IMR-90 (cell line): Measurements from ENCODE around the gene LEO1. TPM values are rescaled to one million over a fixed set of nuclear protein-coding genes. Genes with fewer than 3 reads are reported as not detected.

Experiments used
- ATAC-seq: fragments of 200-7000 bp; cut with Tn5 transposase; 2 replicates; pipeline ENCODE4 v1.9.1; 2020; ENCODE audit warnings: low read depth, mild to moderate bottlenecking, moderate library complexity
- BruUV-seq: library from RNA; stranded (reverse); fragments of 400-500 nt; replicated peaks from 2 replicates; lab custom pipeline; 2021; lab: Mats Ljungman, UMichigan
- CTCF ChIA-PET: fragments of 300-600 bp; formaldehyde crosslinking; extraction: SDS; loops from one replicate; lab custom pipeline; 2021; ENCODE audit warnings: antibody characterized with exemption; lab: Yijun Ruan, JAX
- POLR2A ChIA-PET: fragments of 300-600 bp; sonication (Branson Sonifier 250); formaldehyde crosslinking; loops from one replicate; lab custom pipeline; 2022; ENCODE audit warnings: antibody characterized with exemption; ENCODE audit not compliant: unreplicated experiment; lab: Charles Lee
- DNase-seq: peaks from one replicate; pipeline ENCODE4 v3.0.0; 2013
- H2AFZ ChIP-seq: replicated peaks from 2 replicates; pipeline ENCODE3; 2013; ENCODE audit warnings: low read length, mild to moderate bottlenecking; ENCODE audit not compliant: poor library complexity
- H2AK5ac ChIP-seq: 2 replicates; pipeline ENCODE4 v1.6.1; 2013; ENCODE audit warnings: low read depth, low read length, inconsistent platforms
- H2AK9ac ChIP-seq: replicated peaks from 2 replicates; pipeline ENCODE3; 2013; ENCODE audit warnings: mild to moderate bottlenecking, low read depth, low read length, moderate library complexity; ENCODE audit not compliant: poor library complexity
- H2BK120ac ChIP-seq: 2 replicates; pipeline ENCODE4 v1.6.1; 2013; ENCODE audit warnings: low read depth, low read length, inconsistent platforms
- H2BK15ac ChIP-seq: 3 replicates; pipeline ENCODE4 v1.6.1; 2013; ENCODE audit warnings: low read depth, low read length, inconsistent platforms
- H2BK20ac ChIP-seq: 2 replicates; pipeline ENCODE4 v1.6.1; 2013; ENCODE audit warnings: low read depth, mild to moderate bottlenecking, inconsistent platforms, low read length, moderate library complexity
- H2BK5ac ChIP-seq: 2 replicates; pipeline ENCODE4 v1.6.1; 2013; ENCODE audit warnings: mild to moderate bottlenecking, low read depth, low read length, inconsistent platforms; ENCODE audit not compliant: poor library complexity, severe bottlenecking
- H3K14ac ChIP-seq: replicated peaks from 2 replicates; pipeline ENCODE4 v1.6.1; 2013; ENCODE audit warnings: low read depth, low read length, inconsistent platforms
- H3K18ac ChIP-seq: 2 replicates; pipeline ENCODE4 v1.6.1; 2013; ENCODE audit warnings: low read depth, low read length, control low read depth
- H3K23ac ChIP-seq: 2 replicates; pipeline ENCODE4 v1.6.1; 2013; ENCODE audit warnings: low read depth, low read length, inconsistent platforms
- H3K27ac ChIP-seq: 2 replicates; pipeline ENCODE4 v1.5.1; 2013; ENCODE audit warnings: mild to moderate bottlenecking, control low read depth, low read length; ENCODE audit not compliant: insufficient read depth
- H3K27me3 ChIP-seq: 2 replicates; pipeline ENCODE4 v1.6.1; 2013; ENCODE audit warnings: low read length; ENCODE audit not compliant: control insufficient read depth, insufficient read depth
- H3K36me3 ChIP-seq: 2 replicates; pipeline ENCODE4 v1.6.1; 2013; ENCODE audit warnings: low read length, mixed read lengths; ENCODE audit not compliant: control insufficient read depth, insufficient read depth
- H3K4ac ChIP-seq: 2 replicates; pipeline ENCODE4 v1.6.1; 2013; ENCODE audit warnings: low read depth, low read length, inconsistent platforms
- H3K4me1 ChIP-seq: 2 replicates; pipeline ENCODE4 v1.6.1; 2013; ENCODE audit warnings: low read length, mixed read lengths; ENCODE audit not compliant: control insufficient read depth, insufficient read depth
- H3K4me2 ChIP-seq: 2 replicates; pipeline ENCODE4 v1.6.1; 2013; ENCODE audit warnings: low read depth, mild to moderate bottlenecking, control low read depth, low read length, moderate library complexity
- H3K4me3 ChIP-seq: 2 replicates; pipeline ENCODE4 v1.5.1; 2013; ENCODE audit warnings: low read depth, mild to moderate bottlenecking, control low read depth, low read length, moderate library complexity; ENCODE audit not compliant: insufficient read depth
- H3K56ac ChIP-seq: 2 replicates; pipeline ENCODE4 v1.6.1; 2013; ENCODE audit warnings: low read length, inconsistent platforms; ENCODE audit not compliant: insufficient read depth; ENCODE audit errors: extremely low read depth
- H3K79me1 ChIP-seq, 2 experiments: 2 replicates each; pipeline ENCODE4 v1.6.1; 2013; ENCODE audit warnings: low read length in 2 of 2, inconsistent platforms in 1 of 2, low read depth in 1 of 2
- H3K9ac ChIP-seq: 2 replicates; pipeline ENCODE4 v1.6.1; 2013; ENCODE audit warnings: low read depth, low read length, control low read depth
- H3K9me1 ChIP-seq: 2 replicates; pipeline ENCODE4 v1.6.1; 2013; ENCODE audit warnings: low read length, inconsistent platforms; ENCODE audit not compliant: insufficient read depth
- H3K9me3 ChIP-seq: 2 replicates; pipeline ENCODE4 v1.6.1; 2013; ENCODE audit warnings: low read length; ENCODE audit not compliant: control insufficient read depth, insufficient read depth
- H4K20me1 ChIP-seq: 2 replicates; pipeline ENCODE4 v1.6.1; 2013; ENCODE audit warnings: low read length, inconsistent platforms; ENCODE audit not compliant: insufficient read depth
- H4K5ac ChIP-seq: 2 replicates; pipeline ENCODE4 v1.6.1; 2013; ENCODE audit warnings: mild to moderate bottlenecking, low read depth, low read length, control low read depth
- H4K8ac ChIP-seq, 2 experiments: 2 replicates each; pipeline ENCODE4 v1.6.1; 2013; ENCODE audit warnings: low read depth in 2 of 2, low read length in 2 of 2, control low read depth in 1 of 2, inconsistent platforms in 1 of 2
- H4K91ac ChIP-seq: 2 replicates; pipeline ENCODE4 v1.6.1; 2013; ENCODE audit warnings: low read depth, low read length, inconsistent platforms; ENCODE audit not compliant: insufficient read depth
- BHLHE40 ChIP-seq: fragments of 150-350 bp; IDR thresholded peaks from 2 replicates; pipeline ENCODE4 v1.6.1; 2016; ENCODE audit warnings: mild to moderate bottlenecking, low read depth, low read length
- CEBPB ChIP-seq: IDR thresholded peaks from 2 replicates; pipeline ENCODE4 v1.6.1; 2012; ENCODE audit warnings: low read depth, low read length, improper control_type of control experiment
- CHD1 ChIP-seq: IDR thresholded peaks from 2 replicates; pipeline ENCODE4 v1.6.1; 2012; ENCODE audit warnings: low read depth, low read length, improper control_type of control experiment
- FOS ChIP-seq: fragments of 150-350 bp; IDR thresholded peaks from 2 replicates; pipeline ENCODE4 v1.6.1; 2016; ENCODE audit warnings: low read depth, low read length
- MAFK ChIP-seq: IDR thresholded peaks from 2 replicates; pipeline ENCODE4 v1.6.1; 2012; ENCODE audit warnings: low read depth, low read length, improper control_type of control experiment
- MAZ ChIP-seq: IDR thresholded peaks from 2 replicates; pipeline ENCODE4 v1.6.1; 2012; ENCODE audit warnings: low read depth, mild to moderate bottlenecking, low read length, improper control_type of control experiment, moderate library complexity, borderline replicate concordance
- NFE2L2 ChIP-seq: fragments of 150-350 bp; IDR thresholded peaks from 2 replicates; pipeline ENCODE4 v1.6.1; 2016; ENCODE audit warnings: low read depth, mild to moderate bottlenecking, low read length
- POLR2A ChIP-seq: IDR thresholded peaks from 2 replicates; pipeline ENCODE4 v1.6.1; 2012; ENCODE audit warnings: mild to moderate bottlenecking, low read depth, low read length
- RAD21 ChIP-seq: IDR thresholded peaks from 2 replicates; pipeline ENCODE4 v1.6.1; 2012; ENCODE audit warnings: low read length, improper control_type of control experiment
- RCOR1 ChIP-seq: IDR thresholded peaks from 2 replicates; pipeline ENCODE4 v1.6.1; 2012; ENCODE audit warnings: mild to moderate bottlenecking, low read length, improper control_type of control experiment; ENCODE audit not compliant: insufficient replicate concordance
- RFX5 ChIP-seq: IDR thresholded peaks from 2 replicates; pipeline ENCODE4 v1.8.0; 2012; ENCODE audit warnings: low read depth, mild to moderate bottlenecking, low read length, moderate library complexity
- SMC3 ChIP-seq: fragments of 150-350 bp; IDR thresholded peaks from 2 replicates; pipeline ENCODE4 v1.6.1; 2016; ENCODE audit warnings: low read depth, mild to moderate bottlenecking, antibody characterized with exemption, low read length, moderate library complexity
- WGBS, 2 experiments: methylation state at CpG; one replicate each; pipeline versions ENCODE4 v1.1.5 to v1.1.7; 2013; ENCODE audit warnings: missing lambda C conversion rate in 2 of 2; ENCODE audit not compliant: insufficient read length in 1 of 2; ENCODE audit errors: extremely low coverage in 2 of 2; 5-methylcytosine and 5-hydroxymethylcytosine counted together
- dilution Hi-C: fragments of 300-500 bp; cut with HindIII; formaldehyde crosslinking; loops from one replicate; pipeline ENCODE4 v1.14.3; 2018; ENCODE audit warnings: low sequenced_read_pairs; ENCODE audit not compliant: unreplicated experiment
- in situ Hi-C: fragments of 300-500 bp; cut with MboI; formaldehyde crosslinking; loops from 3 replicates; pipeline ENCODE4 v1.14.3; 2019; ENCODE audit warnings: low sequenced_read_pairs, inconsistent platforms, mixed read lengths
- intact Hi-C: fragments of 100-400 bp; cut with micrococcal nuclease; formaldehyde crosslinking; loops from 2 replicates; pipeline ENCODE4 v1.10.0; 2022
- polyA plus RNA-seq, 3 experiments: library from polyadenylated mRNA; depleted of rRNA; stranded (reverse); fragments of >200 nt; gene quantifications; 2 replicates each; pipeline ENCODE4 v1.2.3, GENCODE V29; 2012; ENCODE audit warnings: low replicate concordance in 1 of 3
- total RNA-seq: library from RNA; depleted of rRNA; stranded (reverse); fragments of >200 nt; gene quantifications from 2 replicates; pipeline ENCODE4 v1.2.3, GENCODE V29; 2012
- TF ChIP-seq, protein P1 (sequence below): conservative IDR thresholded peaks from 2 replicates; pipeline ENCODE4 v1.5.1; 2012; ENCODE audit warnings: mild to moderate bottlenecking, low read depth, low read length, improper control_type of control experiment
- TF ChIP-seq, protein P2 (sequence below): fragments of 150-350 bp; IDR thresholded peaks from 2 replicates; pipeline ENCODE4 v1.6.1; 2016; ENCODE audit warnings: low read depth, mild to moderate bottlenecking, low read length, moderate library complexity, borderline replicate concordance
- TF ChIP-seq, protein P3 (sequence below): fragments of 150-350 bp; IDR thresholded peaks from 2 replicates; pipeline ENCODE4 v1.6.1; 2017; ENCODE audit warnings: mild to moderate bottlenecking, antibody characterized with exemption, low read length, low read depth

The LEO1 gene
- total and polyA plus RNA-seq, 2 of the 4 experiments (the other 2 are of a cell fraction), result 9.0 to 11.5 TPM

DNA sequence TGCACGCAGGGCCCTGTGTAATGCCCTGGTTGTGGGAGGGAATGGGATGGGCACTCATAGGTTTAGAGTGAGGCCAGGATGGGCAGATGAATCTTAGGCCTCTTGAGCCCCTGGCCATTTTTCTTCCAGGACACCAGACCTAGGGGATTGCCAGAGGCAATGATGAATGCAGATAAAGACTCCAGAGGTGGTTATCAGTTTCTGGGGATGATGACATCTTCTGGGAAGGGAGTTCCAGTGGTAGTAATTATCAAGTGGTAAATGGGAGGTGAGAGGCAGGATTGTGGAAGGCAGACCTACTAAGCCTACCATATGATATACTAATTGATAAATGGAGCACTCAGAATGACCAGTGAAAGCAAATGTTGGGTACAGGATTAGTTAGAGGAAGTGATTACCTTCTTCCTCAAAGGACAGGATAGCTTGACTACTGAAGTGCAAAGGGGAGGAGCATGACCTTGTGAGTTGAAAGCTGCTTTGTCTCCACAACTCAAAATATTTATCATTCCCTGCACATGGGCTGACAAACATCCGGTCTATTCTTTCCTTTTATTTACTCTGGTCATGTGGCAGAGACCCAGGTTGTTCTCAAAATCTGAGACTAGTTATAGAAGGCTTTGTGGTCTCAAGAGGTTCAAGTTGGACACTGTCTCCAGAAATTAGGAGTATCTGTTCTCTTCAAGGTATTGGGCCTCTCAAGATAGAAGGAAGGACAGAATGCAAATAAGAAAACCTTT lies 37.3 kb upstream of the LEO1 start:
- WGBS, 2 experiments, result no CpG with 5 or more reads among the region's 2 CpGs
- H3K9ac ChIP-seq, result no peak overlapping the region
- H3K79me1 ChIP-seq, result 0 out of 4 replicates have a peak, but pooled peaks cover 3% of the 10 kb centered on the region in 2 experiments
- H3K18ac ChIP-seq, result no peak overlapping the region
- peaks cover 9% of the 10 kb centered on the region; the same call in 1 of the 2 replicates for H3K4me1 ChIP-seq
- H2AFZ ChIP-seq, result no peak overlapping the region
- no TSS peak for BruUV-seq
- dilution Hi-C loops (no loop called here), in situ Hi-C loops (loop anchor here (25.0 kb wide), 1 partner anchor 653 kb away; no protein-coding TSS in a partner anchor), intact Hi-C loops (no loop called here)
- H3K36me3 ChIP-seq, result no peaks in the 10 kb centered on the region
- ChIA-PET POLR2A (no interaction called here), CTCF (no interaction called here)
- H3K56ac ChIP-seq, result no peak overlapping the region
- H3K27me3 ChIP-seq, result no peaks in the 10 kb centered on the region
- no peak overlapping the region for H4K8ac ChIP-seq
- no peak overlapping the region for H4K91ac ChIP-seq
- H3K14ac ChIP-seq, result 0 out of 2 replicates have a peak overlapping the region, but pooled peaks have one; percentile 10
- H2AK5ac ChIP-seq, result no peak overlapping the region
- no peak overlapping the region for H2AK9ac ChIP-seq
- no peak overlapping the region for H3K4me3 ChIP-seq
- H2BK15ac ChIP-seq, result no peak overlapping the region
- no peaks in the 10 kb centered on the region for H4K20me1 ChIP-seq
- H3K4me2 ChIP-seq, result no peak overlapping the region
- no peak overlapping the region for H2BK20ac ChIP-seq
- no peak overlapping the region for H2BK5ac ChIP-seq
- no peaks in the 10 kb centered on the region for H3K9me3 ChIP-seq
- H3K23ac ChIP-seq, result no peak overlapping the region
- H3K9me1 ChIP-seq, result peaks cover 3% of the 10 kb centered on the region
- no peak overlapping the region for H3K27ac ChIP-seq
- no peak overlapping the region for H3K4ac ChIP-seq
- H4K5ac ChIP-seq, result no peak overlapping the region
- no peak overlapping the region for H2BK120ac ChIP-seq
- DNase-seq, result no peak
- ATAC-seq, result no peak
- TF ChIP-seq RFX5 (no peak), BHLHE40 (no peak), RCOR1 (no peak), FOS (no peak), POLR2A (no peak), MAFK (no peak), CHD1 (no peak), CEBPB (no peak), NFE2L2 (no peak), MAZ (no peak), SMC3 (no peak), RAD21 (no peak)
- TF ChIP-seq, protein P1, sequence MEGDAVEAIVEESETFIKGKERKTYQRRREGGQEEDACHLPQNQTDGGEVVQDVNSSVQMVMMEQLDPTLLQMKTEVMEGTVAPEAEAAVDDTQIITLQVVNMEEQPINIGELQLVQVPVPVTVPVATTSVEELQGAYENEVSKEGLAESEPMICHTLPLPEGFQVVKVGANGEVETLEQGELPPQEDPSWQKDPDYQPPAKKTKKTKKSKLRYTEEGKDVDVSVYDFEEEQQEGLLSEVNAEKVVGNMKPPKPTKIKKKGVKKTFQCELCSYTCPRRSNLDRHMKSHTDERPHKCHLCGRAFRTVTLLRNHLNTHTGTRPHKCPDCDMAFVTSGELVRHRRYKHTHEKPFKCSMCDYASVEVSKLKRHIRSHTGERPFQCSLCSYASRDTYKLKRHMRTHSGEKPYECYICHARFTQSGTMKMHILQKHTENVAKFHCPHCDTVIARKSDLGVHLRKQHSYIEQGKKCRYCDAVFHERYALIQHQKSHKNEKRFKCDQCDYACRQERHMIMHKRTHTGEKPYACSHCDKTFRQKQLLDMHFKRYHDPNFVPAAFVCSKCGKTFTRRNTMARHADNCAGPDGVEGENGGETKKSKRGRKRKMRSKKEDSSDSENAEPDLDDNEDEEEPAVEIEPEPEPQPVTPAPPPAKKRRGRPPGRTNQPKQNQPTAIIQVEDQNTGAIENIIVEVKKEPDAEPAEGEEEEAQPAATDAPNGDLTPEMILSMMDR, result no peak
- TF ChIP-seq, protein P2, sequence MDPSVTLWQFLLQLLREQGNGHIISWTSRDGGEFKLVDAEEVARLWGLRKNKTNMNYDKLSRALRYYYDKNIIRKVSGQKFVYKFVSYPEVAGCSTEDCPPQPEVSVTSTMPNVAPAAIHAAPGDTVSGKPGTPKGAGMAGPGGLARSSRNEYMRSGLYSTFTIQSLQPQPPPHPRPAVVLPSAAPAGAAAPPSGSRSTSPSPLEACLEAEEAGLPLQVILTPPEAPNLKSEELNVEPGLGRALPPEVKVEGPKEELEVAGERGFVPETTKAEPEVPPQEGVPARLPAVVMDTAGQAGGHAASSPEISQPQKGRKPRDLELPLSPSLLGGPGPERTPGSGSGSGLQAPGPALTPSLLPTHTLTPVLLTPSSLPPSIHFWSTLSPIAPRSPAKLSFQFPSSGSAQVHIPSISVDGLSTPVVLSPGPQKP, result no peak
- TF ChIP-seq, protein P3, sequence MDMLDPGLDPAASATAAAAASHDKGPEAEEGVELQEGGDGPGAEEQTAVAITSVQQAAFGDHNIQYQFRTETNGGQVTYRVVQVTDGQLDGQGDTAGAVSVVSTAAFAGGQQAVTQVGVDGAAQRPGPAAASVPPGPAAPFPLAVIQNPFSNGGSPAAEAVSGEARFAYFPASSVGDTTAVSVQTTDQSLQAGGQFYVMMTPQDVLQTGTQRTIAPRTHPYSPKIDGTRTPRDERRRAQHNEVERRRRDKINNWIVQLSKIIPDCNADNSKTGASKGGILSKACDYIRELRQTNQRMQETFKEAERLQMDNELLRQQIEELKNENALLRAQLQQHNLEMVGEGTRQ, result no peak
